Measurements from ENCODE around the gene PTPRU. TPM values are rescaled to one million over a fixed set of nuclear protein-coding genes. Genes with fewer than 3 reads are reported as not detected.

Gene PTPRU
- total RNA-seq, 1 experiment from 2014 or later = 40.7 TPM

DNA sequence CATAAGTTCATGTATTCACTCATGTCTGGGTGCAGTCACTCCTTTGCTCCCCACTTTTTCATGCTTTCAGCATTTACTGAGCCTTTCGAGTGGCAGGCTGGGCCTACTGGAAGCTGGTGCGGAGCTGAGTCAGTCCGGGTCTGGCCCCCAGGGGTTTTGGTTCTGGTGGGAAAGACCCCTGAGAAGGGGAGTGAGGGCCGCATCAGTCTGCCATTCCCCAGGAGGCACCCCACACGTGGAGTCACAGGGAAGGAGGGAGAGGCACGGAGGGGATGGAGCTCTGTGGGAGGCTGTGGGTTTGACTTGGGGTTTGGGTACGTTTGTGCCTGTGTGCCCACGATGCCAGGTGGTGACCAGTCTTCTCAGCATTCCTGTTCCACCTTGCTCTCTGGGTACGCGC is 87.9 kb downstream of the PTPRU start:
- CTCF ChIA-PET = no interaction called here

More for the DNA sequence above, 87.9 kb downstream of the PTPRU start:
- ChIA-PET RAD21 (ENCODE audit: low non-redundant PET in 1 of 2, low total read pairs in 2 of 2, uncharacterized antibody in 2 of 2, unreplicated experiment in 2 of 2) (no interaction called here), POLR2A (no interaction called here)
- Histone ChIP-seq H4K20me1 (ENCODE audit: insufficient read depth) (no peaks in the 10 kb centered on the region), H3K36me3 (ENCODE audit: control insufficient read depth in 1 of 2, insufficient read depth in 2 of 2, low read length in 2 of 2) (0 out of 4 replicates have a peak, but pooled peaks cover 2 to 3% of the 10 kb centered on the region in 2 experiments), H3K79me2 (ENCODE audit: insufficient read depth, low read length) (no peaks in the 10 kb centered on the region), H3K9me3 (ENCODE audit: control insufficient read depth in 1 of 2, insufficient read depth in 1 of 2, low read depth in 1 of 2, low read length in 2 of 2) (no peaks in the 10 kb centered on the region), H3K9me2 (ENCODE audit: insufficient read depth) (no peaks in the 10 kb centered on the region), H3K4me1 (ENCODE audit: control insufficient read depth in 1 of 2, insufficient read depth in 2 of 2, low read length in 2 of 2) (peaks cover 0 to 6% of the 10 kb centered on the region in 2 experiments; a peak in 1 of 4 replicates), H3K27ac (ENCODE audit: low read depth, low read length) (no peak overlapping the region), H3K9ac (ENCODE audit: low read length) (no peak overlapping the region), H3K4me2 (ENCODE audit: low read length) (no peak overlapping the region), H3K4me3 (replicated peaks in 1 of 2; ENCODE audit: low read depth in 1 of 2, low read length in 2 of 2) (no peak overlapping the region), H3K27me3 (ENCODE audit: insufficient read depth, low read length) (no peaks in the 10 kb centered on the region), H2AFZ (ENCODE audit: low read depth, low read length, poor library complexity, severe bottlenecking) (no peak overlapping the region)
- TF ChIP-seq EZH2phosphoT487 (IDR thresholded peaks at IDR 0.05; ENCODE audit: borderline replicate concordance) = no peak
- TF ChIP-seq JUND (IDR thresholded peaks at IDR 0.05) = no peak
- no peak for TF ChIP-seq ZFX (IDR thresholded peaks at IDR 0.05)
- TF ChIP-seq, protein P1, sequence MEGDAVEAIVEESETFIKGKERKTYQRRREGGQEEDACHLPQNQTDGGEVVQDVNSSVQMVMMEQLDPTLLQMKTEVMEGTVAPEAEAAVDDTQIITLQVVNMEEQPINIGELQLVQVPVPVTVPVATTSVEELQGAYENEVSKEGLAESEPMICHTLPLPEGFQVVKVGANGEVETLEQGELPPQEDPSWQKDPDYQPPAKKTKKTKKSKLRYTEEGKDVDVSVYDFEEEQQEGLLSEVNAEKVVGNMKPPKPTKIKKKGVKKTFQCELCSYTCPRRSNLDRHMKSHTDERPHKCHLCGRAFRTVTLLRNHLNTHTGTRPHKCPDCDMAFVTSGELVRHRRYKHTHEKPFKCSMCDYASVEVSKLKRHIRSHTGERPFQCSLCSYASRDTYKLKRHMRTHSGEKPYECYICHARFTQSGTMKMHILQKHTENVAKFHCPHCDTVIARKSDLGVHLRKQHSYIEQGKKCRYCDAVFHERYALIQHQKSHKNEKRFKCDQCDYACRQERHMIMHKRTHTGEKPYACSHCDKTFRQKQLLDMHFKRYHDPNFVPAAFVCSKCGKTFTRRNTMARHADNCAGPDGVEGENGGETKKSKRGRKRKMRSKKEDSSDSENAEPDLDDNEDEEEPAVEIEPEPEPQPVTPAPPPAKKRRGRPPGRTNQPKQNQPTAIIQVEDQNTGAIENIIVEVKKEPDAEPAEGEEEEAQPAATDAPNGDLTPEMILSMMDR (IDR thresholded peaks at IDR 0.05 in 2 of 3, conservative IDR thresholded peaks at IDR 0.05 in 1 of 3; ENCODE audit: borderline replicate concordance in 1 of 3, insufficient read depth in 1 of 3, low read depth in 2 of 3, low read length in 2 of 3) = no peak
- no peak for TF ChIP-seq SIN3A (IDR thresholded peaks at IDR 0.05; ENCODE audit: low read depth)
- TF ChIP-seq, protein P2, sequence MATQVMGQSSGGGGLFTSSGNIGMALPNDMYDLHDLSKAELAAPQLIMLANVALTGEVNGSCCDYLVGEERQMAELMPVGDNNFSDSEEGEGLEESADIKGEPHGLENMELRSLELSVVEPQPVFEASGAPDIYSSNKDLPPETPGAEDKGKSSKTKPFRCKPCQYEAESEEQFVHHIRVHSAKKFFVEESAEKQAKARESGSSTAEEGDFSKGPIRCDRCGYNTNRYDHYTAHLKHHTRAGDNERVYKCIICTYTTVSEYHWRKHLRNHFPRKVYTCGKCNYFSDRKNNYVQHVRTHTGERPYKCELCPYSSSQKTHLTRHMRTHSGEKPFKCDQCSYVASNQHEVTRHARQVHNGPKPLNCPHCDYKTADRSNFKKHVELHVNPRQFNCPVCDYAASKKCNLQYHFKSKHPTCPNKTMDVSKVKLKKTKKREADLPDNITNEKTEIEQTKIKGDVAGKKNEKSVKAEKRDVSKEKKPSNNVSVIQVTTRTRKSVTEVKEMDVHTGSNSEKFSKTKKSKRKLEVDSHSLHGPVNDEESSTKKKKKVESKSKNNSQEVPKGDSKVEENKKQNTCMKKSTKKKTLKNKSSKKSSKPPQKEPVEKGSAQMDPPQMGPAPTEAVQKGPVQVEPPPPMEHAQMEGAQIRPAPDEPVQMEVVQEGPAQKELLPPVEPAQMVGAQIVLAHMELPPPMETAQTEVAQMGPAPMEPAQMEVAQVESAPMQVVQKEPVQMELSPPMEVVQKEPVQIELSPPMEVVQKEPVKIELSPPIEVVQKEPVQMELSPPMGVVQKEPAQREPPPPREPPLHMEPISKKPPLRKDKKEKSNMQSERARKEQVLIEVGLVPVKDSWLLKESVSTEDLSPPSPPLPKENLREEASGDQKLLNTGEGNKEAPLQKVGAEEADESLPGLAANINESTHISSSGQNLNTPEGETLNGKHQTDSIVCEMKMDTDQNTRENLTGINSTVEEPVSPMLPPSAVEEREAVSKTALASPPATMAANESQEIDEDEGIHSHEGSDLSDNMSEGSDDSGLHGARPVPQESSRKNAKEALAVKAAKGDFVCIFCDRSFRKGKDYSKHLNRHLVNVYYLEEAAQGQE (IDR thresholded peaks at IDR 0.05; ENCODE audit: low read depth) = no peak
- no peak for TF ChIP-seq POLR2A (IDR thresholded peaks at IDR 0.05; ENCODE audit: borderline replicate concordance, extremely low read depth, insufficient read depth, insufficient read length)
- TF ChIP-seq TCF7L2 (IDR thresholded peaks at IDR 0.05; ENCODE audit: borderline replicate concordance, extremely low read depth, insufficient read depth, insufficient read length) = no peak
- no peak for TF ChIP-seq SRF (IDR thresholded peaks at IDR 0.05; ENCODE audit: low read depth)
- intact Hi-C loops (cut with micrococcal nuclease) = no loop called here
- DNase-seq (ENCODE audit: low read depth, low spot score) = no peak
- BruUV-seq (replicated peaks) = no TSS peak
- ATAC-seq = no peak
